ENCODE measurements around the gene SPTB. TPM values are rescaled to one million over a fixed set of nuclear protein-coding genes. Genes with fewer than 3 reads are reported as not detected.
A peak's percentile ranks its signal among the peaks of the same experiment; 100 is the strongest.

The SPTB gene
- polyA plus RNA-seq, 10 donors, result 70.0 to 175 (median 145) TPM

DNA sequence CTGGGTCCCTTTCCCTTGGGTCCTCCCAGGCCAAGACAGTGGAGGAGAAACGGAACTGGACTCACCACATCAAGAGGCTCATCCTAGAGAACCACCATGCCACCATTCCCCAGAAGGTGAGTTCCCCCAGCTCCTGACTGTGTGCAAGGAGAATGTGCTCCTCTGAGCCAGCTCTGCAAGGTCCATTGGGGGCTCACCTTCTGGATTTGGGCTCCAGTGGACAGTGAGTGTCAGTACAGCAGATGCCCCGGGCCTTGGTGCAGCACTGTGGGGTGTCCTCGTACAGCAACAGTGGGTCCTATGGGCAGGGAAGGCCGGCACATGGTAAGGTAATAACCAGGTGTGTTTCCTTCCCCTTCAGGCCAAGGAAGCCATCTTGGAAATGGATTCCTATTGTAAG is 147.6 kb downstream of the SPTB start:
- no peak for DNase-seq

DNA sequence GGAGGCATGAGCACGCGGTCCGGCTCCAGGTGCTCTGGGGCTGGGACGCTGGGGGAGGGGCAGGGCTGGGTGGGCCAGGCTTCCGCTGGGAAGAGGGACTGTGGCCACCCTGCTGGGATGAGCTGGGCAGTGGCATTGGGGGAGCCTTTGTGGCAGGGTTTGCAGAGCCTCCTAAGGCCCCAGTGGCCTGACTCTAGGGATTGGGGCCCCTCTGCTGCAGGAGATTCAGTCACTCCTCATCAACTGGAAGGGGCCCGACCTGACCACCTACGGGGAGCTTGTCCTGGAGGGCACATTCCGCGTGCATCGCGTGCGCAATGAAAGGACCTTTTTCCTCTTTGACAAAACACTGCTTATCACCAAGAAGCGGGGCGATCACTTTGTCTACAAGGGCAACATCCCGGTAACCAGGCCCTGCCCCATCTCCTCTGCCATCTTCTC is 148.5 kb downstream of the SPTB start:
- DNase-seq, result no peak

DNA sequence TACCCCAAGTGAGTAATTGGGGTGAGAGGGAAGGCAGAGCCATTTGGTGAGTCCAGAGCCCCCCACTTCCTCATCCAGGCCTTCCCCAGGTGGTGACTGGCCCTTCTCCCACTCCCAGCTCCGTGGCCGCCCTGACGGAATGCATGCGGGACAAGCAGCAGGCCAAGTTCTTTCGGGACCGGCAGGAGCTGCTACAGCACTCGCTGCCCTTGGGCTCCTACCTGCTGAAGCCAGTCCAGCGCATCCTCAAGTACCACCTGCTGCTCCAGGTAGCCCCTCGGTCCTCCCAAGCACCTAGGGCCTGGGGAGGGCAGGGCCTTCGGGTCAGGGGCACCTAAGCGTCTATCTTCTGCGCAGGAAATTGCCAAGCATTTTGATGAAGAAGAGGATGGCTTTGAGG is 149.0 kb downstream of the SPTB start:
- no peak for DNase-seq

DNA sequence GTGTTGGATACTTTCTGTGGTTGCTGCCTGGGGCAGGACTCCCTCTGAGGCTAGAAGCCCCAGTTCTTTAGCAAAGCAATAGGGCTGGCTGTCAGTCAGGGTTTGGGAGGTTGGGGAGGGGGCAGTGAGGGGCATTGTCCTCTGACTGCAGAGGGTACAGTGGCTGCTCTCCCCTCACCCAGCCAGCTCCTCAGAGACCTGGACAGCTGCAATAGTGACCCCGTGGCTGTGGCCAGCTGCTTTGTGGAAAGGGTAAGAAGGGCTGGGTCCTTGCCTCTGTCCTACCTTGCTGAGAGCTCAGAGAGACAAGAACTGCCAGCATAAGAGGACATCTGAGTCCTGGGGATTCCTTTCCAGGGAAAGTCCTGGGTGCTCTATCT is 149.7 kb downstream of the SPTB start:
- DNase-seq, result no peak

DNA sequence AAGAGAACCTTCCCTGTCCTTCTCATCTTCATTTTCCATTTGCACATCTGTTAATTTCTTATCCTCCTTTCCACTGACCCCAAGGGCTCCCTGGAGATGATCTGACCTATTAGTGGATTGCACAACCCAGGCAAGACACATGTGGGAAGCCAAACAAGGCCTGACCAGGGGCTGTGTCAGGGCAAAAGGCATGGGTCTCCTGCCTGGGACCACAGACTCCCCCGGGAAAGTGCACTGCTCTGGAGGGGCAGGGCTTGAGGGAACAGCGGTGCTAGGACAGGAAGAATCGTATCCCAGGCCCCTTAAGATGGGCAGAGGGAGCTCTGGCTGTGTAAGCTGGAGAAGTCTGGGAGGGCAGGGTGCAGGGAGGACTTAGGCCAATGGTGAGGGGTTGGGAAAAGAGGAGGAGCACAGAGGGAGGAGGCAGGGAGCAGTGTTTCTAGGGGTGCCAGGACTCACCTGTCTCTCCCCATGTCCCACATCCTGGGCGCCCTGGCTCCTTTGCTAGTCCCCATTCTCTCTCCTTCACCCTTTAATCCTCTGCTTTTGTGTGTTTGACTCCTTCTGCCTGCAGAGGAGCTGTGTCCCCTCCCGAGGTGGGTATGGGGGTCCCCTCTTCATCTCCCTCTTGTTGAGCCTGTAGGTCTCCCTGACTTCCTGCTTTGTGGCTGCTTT is 150.2 kb downstream of the SPTB start:
- no peak for DNase-seq

DNA sequence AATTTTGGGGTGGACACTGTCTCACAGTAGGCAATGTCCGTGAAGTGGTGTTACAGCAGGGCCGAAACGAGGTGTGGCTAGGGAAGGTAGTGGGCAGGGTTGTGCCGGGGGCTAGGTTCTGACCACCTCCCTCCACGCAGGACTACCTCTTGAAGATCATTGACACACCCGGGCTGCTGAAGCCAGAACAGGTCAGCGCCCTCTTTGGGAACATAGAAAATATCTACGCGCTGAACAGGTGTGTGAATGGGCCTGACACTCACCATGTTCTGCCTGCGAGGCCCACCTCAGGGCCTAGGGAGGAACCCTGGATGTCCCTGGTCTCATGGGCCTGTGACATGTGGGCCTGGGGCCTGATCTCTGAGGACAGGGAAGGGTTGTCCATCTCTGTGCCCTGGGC is 150.9 kb downstream of the SPTB start:
- no peak for DNase-seq

DNA sequence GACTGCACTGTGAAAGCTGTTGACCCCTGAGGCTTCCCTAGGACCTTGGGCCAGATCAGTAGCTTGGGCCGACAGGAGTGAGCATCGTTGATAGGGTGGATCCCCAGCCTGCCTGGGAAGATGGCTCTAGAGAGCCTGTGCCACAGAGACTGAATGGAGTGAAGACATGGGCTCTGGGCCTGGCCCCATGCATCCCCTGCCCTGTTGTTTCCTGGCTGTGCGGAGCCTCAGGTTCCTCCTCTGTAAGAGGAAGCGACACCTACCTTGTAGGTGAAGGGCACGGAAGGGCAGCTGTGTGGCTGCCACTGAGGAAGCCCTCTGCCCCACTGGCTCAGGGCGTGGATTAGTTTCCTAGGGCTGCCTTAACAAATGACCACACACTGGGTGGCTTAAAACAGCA is 151.6 kb downstream of the SPTB start:
- no peak for DNase-seq

DNA sequence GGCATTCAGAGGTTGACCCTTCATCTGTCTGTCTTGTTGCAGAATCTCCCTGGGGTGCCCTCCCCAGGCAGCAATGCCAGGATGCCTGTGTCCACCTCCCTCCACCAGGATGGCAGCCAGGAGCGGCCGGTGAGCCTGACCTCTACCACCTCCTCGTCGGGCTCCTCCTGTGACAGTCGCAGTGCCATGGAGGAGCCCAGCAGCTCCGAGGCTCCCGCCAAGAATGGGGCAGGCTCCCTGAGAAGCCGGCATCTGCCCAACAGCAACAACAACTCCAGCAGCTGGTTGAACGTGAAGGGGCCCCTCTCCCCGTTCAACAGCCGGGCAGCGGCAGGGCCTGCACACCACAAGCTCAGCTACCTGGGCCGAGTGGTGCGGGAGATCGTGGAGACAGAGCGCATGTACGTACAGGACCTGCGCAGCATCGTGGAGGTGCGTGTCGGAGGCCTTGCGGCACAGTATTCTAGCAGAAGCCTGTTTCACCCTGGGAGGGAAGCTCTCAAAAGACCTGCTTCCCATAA is 152.1 kb downstream of the SPTB start:
- DNase-seq, result no peak

DNA sequence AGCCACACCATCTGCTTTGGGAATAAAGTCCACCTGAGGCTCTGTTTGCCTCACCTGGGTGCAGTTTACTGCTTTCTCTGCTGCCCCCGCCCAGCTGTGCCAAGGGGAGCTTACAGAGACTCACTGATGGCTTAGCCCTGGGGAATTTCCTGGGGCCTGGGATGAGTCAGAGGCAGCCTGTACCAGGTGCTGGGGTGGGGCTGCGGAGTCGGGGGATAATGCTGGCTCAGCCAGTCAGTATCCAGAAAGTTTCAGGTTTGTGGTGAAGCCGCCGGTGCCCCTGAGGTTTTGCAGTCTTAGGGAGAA is 153.2 kb downstream of the SPTB start:
- no peak for DNase-seq

DNA sequence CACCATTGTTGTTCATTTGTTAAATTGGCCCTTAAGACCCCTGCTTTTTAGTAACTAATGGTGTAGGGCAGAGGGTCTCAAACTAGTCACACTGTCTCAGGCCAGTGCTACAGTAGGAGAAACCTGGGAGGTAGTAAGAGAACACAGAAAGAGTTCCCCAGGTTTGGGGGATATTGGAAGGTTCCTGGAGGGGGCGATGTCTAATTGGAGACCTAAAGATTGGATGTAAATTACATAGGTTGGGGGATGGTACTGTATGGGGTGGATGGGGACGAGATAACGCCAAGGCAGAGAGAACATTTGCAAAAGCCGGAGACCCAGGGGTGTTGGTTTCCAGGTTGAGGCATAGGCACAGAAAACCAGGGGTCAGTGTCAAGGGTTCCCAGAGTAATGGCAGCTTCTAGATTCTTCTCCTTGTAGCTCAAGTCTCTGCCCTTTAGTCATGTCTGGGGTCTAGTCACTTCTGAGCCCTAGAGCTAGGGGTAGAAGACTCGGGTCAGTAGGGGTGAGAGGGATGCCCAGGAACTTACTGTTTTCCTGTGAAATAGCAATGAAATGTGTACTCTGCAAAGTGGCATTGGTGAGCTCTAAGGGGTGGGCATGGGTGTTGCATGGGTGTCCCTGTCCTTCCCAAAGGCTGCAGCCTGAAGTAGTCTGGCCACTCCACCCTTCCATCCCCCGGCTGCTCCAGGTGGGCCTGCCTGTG is 153.7 kb downstream of the SPTB start:
- DNase-seq, result no peak

DNA sequence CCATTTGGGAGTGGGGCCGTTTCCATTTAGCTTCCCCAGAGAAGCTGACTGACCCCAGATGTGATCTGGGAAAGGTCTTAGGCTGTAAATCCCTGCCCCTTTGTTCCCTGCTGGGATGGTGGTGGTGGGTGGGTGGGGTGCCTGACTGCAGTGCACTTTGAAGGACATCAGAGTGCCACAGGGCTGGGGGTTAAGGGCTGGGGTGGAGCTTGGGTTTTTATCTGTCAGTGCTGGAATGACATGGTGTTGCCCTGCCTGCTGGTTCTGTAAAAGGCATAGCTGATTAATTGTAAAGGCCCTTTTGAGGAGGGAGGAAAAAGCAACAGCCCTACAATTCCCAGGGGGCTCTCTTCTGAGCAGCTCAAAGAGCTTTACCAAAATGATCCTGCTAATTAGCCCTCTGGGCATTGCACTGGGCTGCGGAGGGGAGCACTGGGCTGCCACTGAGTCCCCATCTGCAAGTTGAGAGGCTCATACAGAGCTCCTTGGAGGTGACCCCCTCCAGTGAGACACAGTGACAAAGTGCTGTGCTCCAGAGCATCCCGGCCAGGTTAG is 154.4 kb downstream of the SPTB start:
- no peak for DNase-seq

DNA sequence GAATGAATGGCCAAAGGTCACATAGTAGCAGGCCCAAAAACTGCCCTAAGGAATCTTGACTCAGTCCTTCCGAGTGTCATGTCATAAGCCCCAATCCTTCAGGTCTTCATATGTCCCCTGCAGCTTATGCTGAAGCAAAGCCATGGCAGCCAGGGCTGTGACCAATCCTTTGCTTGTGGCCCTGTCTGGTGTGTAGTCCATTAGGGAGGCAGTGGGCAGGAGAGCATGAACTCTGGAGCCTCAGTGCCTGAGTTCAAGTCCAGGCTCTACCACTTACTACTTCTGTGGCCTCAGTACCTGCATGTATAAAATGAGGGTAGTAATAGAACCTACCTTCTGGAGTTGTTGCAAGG is 155.2 kb downstream of the SPTB start:
- no peak for DNase-seq

DNA sequence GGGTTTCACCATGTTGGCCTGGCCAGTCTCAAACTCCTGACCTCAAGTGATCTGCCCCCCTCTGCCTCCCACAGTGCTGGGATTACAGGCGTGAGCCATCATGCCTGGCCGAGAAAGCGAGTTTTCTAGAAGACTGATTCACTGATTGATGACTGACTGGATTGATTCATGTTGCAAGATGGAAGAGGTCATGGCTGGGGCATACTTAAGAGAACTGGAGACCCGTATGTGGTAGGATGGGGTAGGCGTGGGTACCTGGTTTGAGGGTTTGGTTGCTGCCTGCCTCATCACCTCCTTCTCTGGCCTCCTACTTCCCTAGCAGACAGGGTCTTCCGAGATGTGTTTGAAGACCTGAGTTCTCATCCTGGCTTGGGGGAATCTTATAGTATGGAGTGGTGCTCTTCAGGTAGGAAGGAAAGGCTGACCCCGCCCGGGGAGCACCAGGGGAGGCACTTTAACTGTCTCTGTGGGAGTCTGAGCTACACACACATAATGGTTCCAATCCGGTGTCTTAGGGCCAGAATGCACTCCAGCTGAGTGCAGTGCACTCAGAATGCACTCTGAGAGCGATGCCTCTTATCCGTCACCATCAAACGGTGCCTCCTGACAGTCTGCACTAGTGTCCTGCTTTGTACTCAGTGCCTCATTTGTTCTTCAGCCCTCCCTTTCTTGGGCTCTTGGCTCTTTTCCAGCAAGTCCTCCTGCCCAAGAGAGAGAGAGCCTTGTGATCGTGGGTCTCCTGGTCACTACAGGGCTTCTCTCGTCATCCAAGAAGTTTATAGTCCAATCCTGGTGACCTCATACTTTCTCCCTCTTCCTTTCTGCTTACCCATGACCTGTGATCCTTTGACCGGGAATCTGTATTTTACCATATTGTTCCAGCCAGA is 155.8 kb downstream of the SPTB start:
- no peak for DNase-seq

DNA sequence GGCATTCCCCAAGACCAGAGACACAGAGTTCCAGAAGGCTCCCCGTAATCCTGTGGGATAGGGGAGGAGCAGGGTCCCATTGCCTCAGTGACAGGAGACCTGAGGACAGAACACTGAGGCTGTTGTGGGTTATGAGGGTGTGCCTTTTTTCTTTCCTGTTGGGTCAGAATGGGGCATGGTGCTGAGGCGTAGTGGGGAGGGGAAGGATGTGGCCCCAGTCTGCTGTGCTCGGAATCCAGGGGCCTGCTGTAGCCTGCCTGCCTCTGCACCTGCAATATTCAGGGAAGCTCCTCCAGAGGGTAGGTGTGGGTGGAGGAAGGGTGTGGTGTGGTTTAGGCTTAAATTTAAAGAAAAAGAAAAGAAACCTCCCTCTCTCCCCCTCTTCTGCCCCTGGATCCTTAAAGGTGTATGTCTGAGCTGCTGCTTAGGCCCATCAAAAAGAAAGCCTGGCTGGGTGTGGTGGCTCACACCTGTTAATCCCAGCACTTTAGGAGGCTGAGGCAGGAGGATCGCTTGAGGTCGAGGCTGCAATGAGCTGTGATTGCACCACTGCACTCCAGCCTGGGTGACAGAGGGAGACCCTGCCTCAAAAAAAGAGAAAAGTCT is 156.8 kb downstream of the SPTB start:
- DNase-seq, result no peak

DNA sequence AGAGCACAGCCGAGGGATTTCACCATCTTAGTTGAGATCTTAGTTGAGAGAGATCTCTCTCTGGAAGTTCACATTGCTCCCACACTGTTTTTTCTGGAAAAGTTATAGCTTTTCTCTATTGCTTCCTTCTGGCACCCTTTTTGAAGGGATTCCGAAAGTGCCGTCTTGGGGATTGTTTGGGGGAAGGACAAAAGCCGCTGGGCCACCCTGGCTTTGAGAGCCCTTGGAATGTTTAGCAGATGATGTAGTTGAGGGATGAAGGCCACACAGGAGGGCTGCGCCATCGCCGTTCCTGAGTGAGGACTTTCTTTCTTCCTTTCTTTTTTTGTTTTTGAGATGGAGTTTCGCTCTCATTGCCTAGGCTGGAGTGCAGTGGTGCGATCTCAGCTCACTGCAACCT is 157.8 kb downstream of the SPTB start:
- DNase-seq, result no peak

DNA sequence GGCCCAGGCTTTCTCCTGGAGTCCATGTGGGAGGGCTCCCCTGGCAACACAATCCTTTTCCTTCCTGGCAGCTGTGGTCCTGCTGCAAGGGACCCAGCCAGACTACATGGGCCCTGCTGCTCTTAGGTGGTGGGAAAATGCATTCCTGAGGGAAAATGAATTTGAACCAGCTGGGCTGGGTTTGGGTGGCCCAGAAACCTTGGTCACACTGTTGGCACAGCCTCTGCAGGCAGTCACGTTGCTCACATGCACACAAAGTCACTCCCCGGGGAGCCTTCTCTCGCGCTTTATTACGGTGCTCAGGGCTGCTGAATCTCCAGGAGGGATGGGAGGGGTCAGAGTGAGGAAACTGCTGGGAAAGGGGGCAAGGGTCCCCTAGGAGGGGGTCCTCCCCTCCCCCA is 158.3 kb downstream of the SPTB start:
- peak in 2 of 3 donors; percentile 47 to 80 for DNase-seq

DNA sequence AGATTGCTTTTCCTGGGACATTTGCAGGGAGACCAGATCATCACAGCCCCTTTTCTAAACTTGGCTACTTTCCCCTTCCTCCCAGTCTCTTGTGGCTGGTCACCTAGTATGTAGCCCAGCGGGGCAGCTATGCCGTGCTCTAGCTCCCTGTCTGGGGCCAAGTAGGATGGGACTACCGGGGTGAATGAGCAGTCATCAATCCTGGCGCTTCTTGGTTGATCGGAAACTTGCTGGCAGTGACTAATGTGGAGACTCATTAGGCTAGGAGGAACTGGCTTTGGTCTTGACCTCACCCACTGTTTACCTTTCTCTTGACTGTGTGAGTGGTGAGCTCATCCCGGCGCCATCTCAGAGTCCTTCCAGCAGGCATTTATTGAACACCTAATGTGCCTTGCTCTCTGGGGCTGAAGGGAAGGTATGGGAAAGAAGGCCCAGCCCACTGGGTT is 159.6 kb downstream of the SPTB start:
- no peak for DNase-seq

DNA sequence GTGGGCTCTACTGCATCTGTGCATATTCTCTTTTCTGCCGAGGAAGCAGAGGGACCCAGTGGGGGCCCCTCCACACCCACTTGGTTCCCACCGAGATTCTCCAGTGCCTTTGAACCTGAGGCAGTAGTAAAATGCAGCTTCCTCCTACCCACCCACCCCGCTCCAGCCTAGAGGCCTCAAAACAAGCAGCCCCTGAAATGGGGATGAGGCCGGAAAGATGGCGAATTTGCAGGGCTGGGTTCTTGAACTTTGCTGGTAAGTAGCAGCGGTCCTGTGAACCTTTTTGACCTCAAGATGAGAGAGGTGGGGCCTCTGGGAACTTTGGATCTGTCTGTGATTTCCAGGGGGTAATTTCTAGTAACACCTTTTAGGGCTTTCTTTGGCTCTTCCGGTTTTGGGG is 160.1 kb downstream of the SPTB start:
- no peak for DNase-seq

DNA sequence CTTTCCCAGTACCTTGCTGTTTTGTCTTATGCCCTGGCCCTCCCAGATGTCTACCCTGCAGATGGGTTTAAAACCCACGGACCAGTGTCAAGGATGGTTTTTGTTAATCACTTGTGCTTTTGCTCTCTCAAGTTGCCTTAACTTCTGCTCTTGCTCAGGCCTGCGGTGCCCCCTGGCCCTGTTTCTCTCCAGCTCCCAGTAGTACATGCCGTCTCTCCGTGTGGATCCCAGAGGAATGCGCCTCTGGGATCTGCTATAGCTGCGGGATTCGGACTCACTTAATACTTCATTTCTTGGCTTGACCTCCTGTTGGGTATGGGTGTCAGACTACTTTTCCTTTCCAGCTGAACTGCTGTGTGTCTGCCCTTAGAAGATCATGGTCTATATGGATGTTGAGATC is 160.9 kb downstream of the SPTB start:
- DNase-seq, result no peak

DNA sequence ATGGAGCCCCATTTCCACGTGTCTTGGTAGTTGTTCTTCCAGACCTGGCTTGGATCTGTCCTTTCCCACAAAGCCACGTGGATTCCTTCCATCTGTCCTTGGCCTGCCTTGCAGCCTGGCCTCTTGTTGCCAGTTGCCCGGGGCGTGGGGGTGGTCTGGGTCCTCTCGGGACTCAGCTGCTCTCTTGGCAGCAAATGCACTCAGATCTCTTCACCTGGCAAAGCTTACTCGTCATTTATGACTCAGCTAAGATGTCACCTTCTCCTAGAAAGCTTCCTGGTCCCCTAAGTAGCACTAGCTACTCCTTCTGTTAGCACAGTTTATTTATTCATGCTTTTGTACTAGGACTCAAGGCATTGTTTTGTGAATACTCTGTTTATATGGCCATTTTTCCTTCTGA is 161.8 kb downstream of the SPTB start:
- DNase-seq, result peak in 1 of 3 donors; percentile 28

DNA sequence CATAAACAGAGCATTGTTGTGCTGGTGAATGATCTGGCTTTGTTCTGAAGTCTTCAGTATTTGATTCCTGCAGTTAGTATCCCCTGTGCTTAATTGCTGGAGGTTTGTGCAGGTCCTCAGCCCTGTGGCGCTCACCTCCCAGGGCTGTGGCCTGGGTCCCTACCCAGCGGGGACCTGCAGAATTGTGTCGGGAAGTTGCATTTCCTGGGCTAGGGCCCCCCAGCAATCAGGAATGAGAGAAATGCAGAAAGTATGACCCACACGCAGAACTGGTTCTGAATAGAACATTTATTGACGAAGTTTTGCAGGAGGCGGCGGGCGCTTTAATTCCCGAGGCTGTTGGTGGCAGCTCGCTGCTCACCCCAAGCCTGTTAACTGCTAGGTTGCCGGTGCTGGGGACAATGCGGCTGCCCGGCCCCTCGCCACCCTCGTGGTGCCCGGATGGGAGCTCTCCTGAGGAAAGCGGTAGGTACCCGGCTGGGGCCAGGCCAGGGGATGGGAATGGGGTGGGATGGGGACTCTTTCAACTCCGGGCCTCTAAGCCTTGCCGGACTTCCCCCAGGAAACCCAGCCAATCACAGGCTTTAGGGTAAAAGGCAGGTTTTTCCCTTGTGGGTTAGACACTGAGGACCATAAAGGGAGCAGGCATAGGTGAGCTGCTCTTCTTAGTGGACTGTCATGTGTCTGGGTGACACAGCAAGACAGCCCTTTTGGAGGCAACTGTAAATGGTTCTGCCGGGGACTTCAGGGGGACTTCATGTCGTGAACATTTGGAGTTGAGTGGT is 163.9 kb downstream of the SPTB start:
- DNase-seq, result no peak
